ENCODE measurements around the gene NOS1AP.
A peak's percentile ranks its signal among the peaks of the same experiment; 100 is the strongest.

The NOS1AP gene

DNA sequence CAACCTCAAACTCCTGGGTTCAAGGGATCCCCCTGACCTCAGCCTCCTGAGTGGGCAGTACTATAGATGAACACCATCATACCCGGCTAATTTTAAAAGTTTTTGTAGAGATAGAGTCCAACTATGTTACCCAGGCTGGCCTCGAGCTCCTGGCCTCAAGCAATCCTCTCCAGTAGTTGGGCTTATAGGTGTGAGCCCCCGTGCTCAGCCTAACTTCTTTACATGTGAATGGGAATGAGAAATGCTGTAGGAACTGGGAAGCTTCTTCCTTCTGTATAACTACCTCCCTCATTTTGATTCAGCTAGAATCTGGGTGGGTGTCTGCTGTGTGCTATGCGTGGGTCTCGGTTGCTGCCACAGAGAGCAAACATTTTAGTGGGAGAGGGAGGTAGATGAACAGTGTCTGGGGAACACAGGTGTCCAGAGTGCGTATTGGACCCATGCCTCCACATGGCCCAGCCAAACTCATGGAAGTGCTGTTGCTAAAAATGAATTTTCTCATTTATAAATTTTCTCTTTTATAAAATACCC is 150.6 kb downstream of the NOS1AP start:
- Histone ChIP-seq H3K9me3 (ENCODE audit: control insufficient read depth, insufficient read depth, low read length) (no peaks in the 10 kb centered on the region), H3K4me1 (ENCODE audit: control insufficient read depth, insufficient read depth, low read length) (peaks cover 74% of the 10 kb centered on the region), H3K27ac (ENCODE audit: low read depth, low read length) (no peak overlapping the region), H3K9ac (ENCODE audit: low read depth, low read length) (no peak overlapping the region), H3K4me3 (ENCODE audit: low read depth, low read length) (no peak overlapping the region), H3K36me3 (ENCODE audit: control insufficient read depth, insufficient read depth, low read length) (no peaks in the 10 kb centered on the region), H3K27me3 (ENCODE audit: control insufficient read depth, insufficient read depth, low read length) (no peaks in the 10 kb centered on the region)

DNA sequence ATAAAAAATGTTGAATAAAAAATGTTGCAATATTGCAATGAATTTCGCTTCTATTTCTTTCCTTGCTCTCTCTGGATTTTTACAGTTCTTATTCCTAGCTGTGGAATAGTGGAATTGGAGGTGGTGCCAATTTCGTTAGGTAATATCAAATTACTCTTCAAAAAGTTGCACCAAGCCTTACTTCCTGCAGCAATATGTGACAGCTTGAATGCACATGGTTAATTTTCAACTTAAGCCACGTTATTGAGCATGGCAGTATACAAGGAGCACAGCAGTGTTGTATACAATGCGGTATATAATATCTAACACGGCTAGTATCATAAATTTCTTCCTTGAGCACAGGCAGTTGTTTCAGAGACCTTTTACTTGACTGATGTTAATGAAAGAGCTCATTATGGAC is 152.5 kb downstream of the NOS1AP start:
- Histone ChIP-seq H3K9me3 (ENCODE audit: control insufficient read depth, insufficient read depth, low read length) (no peaks in the 10 kb centered on the region), H3K27ac (ENCODE audit: low read depth, low read length) (no peak overlapping the region), H3K4me1 (ENCODE audit: control insufficient read depth, insufficient read depth, low read length) (peaks cover 71% of the 10 kb centered on the region), H3K27me3 (ENCODE audit: control insufficient read depth, insufficient read depth, low read length) (no peaks in the 10 kb centered on the region), H3K36me3 (ENCODE audit: control insufficient read depth, insufficient read depth, low read length) (no peaks in the 10 kb centered on the region), H3K4me3 (ENCODE audit: low read depth, low read length) (no peak overlapping the region), H3K9ac (ENCODE audit: low read depth, low read length) (no peak overlapping the region)

DNA sequence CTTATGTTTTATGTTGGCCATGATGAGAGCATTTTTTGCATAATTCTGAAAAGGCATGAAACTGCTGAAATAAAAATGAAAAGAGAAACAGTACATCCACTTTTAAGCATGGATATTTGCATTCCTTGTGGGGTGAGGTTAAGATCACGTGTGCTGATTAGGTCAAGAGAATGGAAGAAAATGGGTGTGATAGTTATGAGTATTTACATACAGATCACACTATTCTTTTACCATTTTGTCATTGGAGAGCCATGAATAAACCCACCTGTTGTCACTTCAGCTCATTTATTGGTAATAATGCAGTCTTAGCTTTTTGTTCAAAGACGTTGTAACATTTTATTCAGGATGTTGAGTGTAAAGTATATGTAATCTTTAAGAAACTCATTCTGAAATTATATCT is 153.2 kb downstream of the NOS1AP start:
- peaks cover 71% of the 10 kb centered on the region for H3K4me1 ChIP-seq (ENCODE audit: control insufficient read depth, insufficient read depth, low read length)
- no peak overlapping the region for H3K9ac ChIP-seq (ENCODE audit: low read depth, low read length)
- H3K36me3 ChIP-seq (ENCODE audit: control insufficient read depth, insufficient read depth, low read length), result no peaks in the 10 kb centered on the region
- no peaks in the 10 kb centered on the region for H3K27me3 ChIP-seq (ENCODE audit: control insufficient read depth, insufficient read depth, low read length)
- H3K9me3 ChIP-seq (ENCODE audit: control insufficient read depth, insufficient read depth, low read length), result no peaks in the 10 kb centered on the region
- H3K27ac ChIP-seq (ENCODE audit: low read depth, low read length), result no peak overlapping the region
- no peak overlapping the region for H3K4me3 ChIP-seq (ENCODE audit: low read depth, low read length)

DNA sequence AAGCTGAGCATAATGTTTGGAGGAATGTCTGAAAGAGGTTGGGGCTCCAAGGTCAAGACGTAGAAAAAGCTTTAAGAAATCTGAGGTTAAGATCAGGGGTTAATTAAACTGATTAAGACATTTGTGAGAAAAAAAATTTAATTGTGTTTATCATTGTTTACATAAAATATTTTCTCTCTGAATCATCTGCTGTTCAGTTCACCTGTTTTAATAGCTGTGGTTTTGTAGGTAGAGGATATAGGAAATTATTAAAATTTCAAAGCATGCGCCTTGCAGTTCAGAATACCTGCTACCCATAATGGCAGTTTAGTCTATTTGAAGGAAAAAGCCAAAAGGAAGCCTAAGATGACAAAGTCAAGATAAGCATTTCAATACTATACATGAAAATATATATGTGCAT is 154.0 kb downstream of the NOS1AP start:
- Histone ChIP-seq H3K4me1 (ENCODE audit: control insufficient read depth, insufficient read depth, low read length) (peaks cover 66% of the 10 kb centered on the region), H3K9ac (ENCODE audit: low read depth, low read length) (no peak overlapping the region), H3K27me3 (ENCODE audit: control insufficient read depth, insufficient read depth, low read length) (no peaks in the 10 kb centered on the region), H3K36me3 (ENCODE audit: control insufficient read depth, insufficient read depth, low read length) (no peaks in the 10 kb centered on the region), H3K9me3 (ENCODE audit: control insufficient read depth, insufficient read depth, low read length) (no peaks in the 10 kb centered on the region), H3K27ac (ENCODE audit: low read depth, low read length) (no peak overlapping the region), H3K4me3 (ENCODE audit: low read depth, low read length) (no peak overlapping the region)

DNA sequence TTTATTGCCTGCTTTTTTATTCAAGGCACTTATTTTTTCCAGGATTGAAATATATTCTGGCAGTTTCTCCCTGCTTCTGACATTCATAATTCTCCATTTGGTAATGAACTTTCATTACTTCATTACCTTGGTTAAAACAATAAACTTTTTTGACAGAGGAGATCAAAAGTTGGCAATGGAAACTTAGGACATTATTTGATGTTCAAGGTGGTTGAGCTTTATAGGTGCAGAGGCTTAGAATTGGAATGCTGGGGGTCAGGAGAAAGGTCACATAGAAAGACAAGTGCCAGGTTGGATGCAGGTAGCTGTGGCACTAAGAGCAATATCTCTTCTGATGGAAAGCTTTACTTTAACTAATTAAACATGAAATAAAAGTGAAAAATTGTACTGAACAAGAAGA is 154.8 kb downstream of the NOS1AP start:
- no peaks in the 10 kb centered on the region for H3K9me3 ChIP-seq (ENCODE audit: control insufficient read depth, insufficient read depth, low read length)
- H3K4me3 ChIP-seq (ENCODE audit: low read depth, low read length), result no peak overlapping the region
- no peaks in the 10 kb centered on the region for H3K27me3 ChIP-seq (ENCODE audit: control insufficient read depth, insufficient read depth, low read length)
- H3K9ac ChIP-seq (ENCODE audit: low read depth, low read length), result no peak overlapping the region
- H3K36me3 ChIP-seq (ENCODE audit: control insufficient read depth, insufficient read depth, low read length), result no peaks in the 10 kb centered on the region
- H3K27ac ChIP-seq (ENCODE audit: low read depth, low read length), result no peak overlapping the region
- H3K4me1 ChIP-seq (ENCODE audit: control insufficient read depth, insufficient read depth, low read length), result peaks cover 58% of the 10 kb centered on the region

DNA sequence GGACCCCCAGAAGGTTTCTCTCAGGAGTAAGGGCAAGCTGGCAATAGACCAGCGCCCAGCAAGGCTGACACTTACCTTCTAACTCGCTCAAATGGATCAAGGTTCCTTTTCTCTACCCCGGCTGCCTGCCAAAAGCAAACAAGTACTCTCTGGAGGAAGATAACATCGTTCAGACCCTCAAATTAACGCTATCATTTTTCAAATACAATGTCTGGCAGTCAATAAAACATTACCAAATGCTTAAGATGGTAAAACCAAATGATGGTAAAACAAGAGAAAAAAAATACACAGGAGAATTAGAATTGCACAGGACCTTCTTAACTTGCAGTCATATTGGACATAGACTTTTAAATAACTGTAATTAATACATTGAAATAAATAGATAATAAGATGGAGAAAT is 159.1 kb downstream of the NOS1AP start:
- Histone ChIP-seq H3K4me3 (ENCODE audit: low read depth, low read length) (no peak overlapping the region), H3K4me1 (ENCODE audit: control insufficient read depth, insufficient read depth, low read length) (peaks cover 36% of the 10 kb centered on the region), H3K27ac (ENCODE audit: low read depth, low read length) (no peak overlapping the region), H3K9ac (ENCODE audit: low read depth, low read length) (no peak overlapping the region), H3K36me3 (ENCODE audit: control insufficient read depth, insufficient read depth, low read length) (no peaks in the 10 kb centered on the region), H3K27me3 (ENCODE audit: control insufficient read depth, insufficient read depth, low read length) (no peaks in the 10 kb centered on the region), H3K9me3 (ENCODE audit: control insufficient read depth, insufficient read depth, low read length) (no peaks in the 10 kb centered on the region)

DNA sequence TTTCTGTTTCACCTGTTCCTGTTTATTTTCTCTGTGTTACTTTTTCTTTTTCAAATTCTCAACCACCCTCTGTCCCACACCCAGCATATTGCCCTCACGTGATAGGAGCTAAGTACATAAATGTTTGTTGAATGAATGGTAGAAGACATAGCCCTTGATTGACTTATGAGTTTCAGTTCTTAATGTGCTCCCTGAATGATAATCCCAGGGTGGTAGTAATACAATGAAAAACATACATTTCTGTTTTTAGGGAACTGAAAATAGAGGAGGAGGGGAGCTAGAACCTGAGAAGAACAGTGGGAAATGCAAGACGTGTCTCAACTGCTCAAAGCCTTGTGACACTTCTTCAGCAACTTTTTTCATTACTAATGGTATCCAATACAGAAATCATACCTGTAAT is 160.1 kb downstream of the NOS1AP start:
- H3K9me3 ChIP-seq (ENCODE audit: control insufficient read depth, insufficient read depth, low read length), result no peaks in the 10 kb centered on the region
- peaks cover 26% of the 10 kb centered on the region for H3K4me1 ChIP-seq (ENCODE audit: control insufficient read depth, insufficient read depth, low read length)
- H3K36me3 ChIP-seq (ENCODE audit: control insufficient read depth, insufficient read depth, low read length), result no peaks in the 10 kb centered on the region
- no peak overlapping the region for H3K9ac ChIP-seq (ENCODE audit: low read depth, low read length)
- H3K27ac ChIP-seq (ENCODE audit: low read depth, low read length), result peak overlapping the region; percentile 74
- H3K4me3 ChIP-seq (ENCODE audit: low read depth, low read length), result no peak overlapping the region
- no peaks in the 10 kb centered on the region for H3K27me3 ChIP-seq (ENCODE audit: control insufficient read depth, insufficient read depth, low read length)

DNA sequence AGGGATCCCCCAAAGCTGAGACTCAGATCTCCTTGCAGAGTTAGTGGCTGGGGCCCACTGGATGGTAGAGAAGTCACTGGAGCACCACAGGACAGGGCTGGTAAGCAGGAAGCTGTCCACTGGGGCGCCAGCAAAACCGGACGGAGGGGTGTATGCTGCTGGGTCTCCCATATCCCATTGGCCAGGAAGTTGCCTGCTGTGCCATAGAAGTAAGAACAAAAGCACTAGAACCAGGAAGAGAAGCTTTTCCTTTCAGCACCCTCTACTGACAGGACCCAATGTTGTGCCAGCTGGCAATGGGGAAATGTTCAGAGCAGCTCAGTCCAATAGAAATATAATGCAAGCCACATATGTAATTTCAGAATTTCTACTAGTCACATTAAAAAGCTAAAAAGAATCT is 160.6 kb downstream of the NOS1AP start:
- no peak overlapping the region for H3K9ac ChIP-seq (ENCODE audit: low read depth, low read length)
- no peaks in the 10 kb centered on the region for H3K27me3 ChIP-seq (ENCODE audit: control insufficient read depth, insufficient read depth, low read length)
- peak overlapping the region; percentile 74 for H3K27ac ChIP-seq (ENCODE audit: low read depth, low read length)
- H3K9me3 ChIP-seq (ENCODE audit: control insufficient read depth, insufficient read depth, low read length), result no peaks in the 10 kb centered on the region
- H3K4me1 ChIP-seq (ENCODE audit: control insufficient read depth, insufficient read depth, low read length), result peaks cover 26% of the 10 kb centered on the region
- no peak overlapping the region for H3K4me3 ChIP-seq (ENCODE audit: low read depth, low read length)
- no peaks in the 10 kb centered on the region for H3K36me3 ChIP-seq (ENCODE audit: control insufficient read depth, insufficient read depth, low read length)

DNA sequence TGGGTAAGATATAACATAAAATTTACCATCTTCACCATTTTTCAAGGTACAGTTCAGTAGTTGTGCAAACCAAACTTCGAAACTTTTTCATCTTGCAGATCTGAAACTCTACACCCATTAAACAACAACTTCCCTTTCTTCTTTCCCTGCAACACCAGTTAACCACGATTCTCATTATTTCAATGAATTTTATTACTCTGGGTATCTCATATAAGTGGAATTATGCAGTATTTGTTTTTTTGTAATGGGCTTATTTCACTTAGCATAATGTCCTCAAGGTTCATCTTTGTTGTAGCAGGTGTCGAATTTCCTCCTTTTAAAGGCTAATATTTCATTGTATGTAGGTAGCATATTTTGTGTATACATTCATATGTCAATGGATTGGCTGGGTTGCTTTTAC is 161.0 kb downstream of the NOS1AP start:
- H3K27me3 ChIP-seq (ENCODE audit: control insufficient read depth, insufficient read depth, low read length), result no peaks in the 10 kb centered on the region
- no peaks in the 10 kb centered on the region for H3K36me3 ChIP-seq (ENCODE audit: control insufficient read depth, insufficient read depth, low read length)
- no peak overlapping the region for H3K9ac ChIP-seq (ENCODE audit: low read depth, low read length)
- H3K4me3 ChIP-seq (ENCODE audit: low read depth, low read length), result no peak overlapping the region
- peaks cover 26% of the 10 kb centered on the region for H3K4me1 ChIP-seq (ENCODE audit: control insufficient read depth, insufficient read depth, low read length)
- H3K27ac ChIP-seq (ENCODE audit: low read depth, low read length), result peak overlapping the region; percentile 11
- H3K9me3 ChIP-seq (ENCODE audit: control insufficient read depth, insufficient read depth, low read length), result no peaks in the 10 kb centered on the region

DNA sequence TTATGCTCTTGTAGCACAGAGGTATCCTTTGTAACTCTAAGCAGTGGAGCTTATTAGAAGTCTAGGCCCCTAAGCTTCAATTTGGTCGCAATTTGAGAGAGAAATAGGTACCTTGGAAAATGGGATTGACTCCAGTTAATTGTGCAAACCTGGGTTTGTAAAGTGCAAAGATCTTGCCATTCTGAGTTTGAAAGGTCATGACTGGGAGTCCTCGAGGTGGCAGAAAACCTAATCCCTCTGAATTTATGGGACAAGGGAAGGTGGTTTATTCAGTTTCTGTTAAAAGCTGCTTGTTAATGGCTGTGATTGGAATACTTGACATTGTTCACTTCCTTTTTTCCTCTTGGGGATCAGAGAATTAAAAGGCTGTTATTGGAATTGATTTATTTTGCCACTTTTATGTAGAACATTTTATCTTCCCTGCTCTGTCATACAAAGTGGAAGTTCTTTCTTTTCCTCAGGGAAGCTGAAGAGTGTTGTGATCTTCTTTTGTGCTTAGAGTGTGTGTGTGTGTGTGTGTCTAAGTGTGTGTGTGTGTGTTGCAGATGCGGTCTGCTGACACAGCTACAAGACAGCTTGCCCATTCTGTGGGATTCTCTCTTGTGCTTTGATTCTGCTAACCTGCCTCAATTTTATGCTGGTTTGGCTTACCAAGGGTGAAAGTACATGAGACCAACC is 162.7 kb downstream of the NOS1AP start:
- Histone ChIP-seq H3K27me3 (ENCODE audit: control insufficient read depth, insufficient read depth, low read length) (no peaks in the 10 kb centered on the region), H3K36me3 (ENCODE audit: control insufficient read depth, insufficient read depth, low read length) (no peaks in the 10 kb centered on the region), H3K4me1 (ENCODE audit: control insufficient read depth, insufficient read depth, low read length) (peaks cover 20% of the 10 kb centered on the region), H3K27ac (ENCODE audit: low read depth, low read length) (no peak overlapping the region), H3K9me3 (ENCODE audit: control insufficient read depth, insufficient read depth, low read length) (no peaks in the 10 kb centered on the region), H3K4me3 (ENCODE audit: low read depth, low read length) (no peak overlapping the region), H3K9ac (ENCODE audit: low read depth, low read length) (no peak overlapping the region)

DNA sequence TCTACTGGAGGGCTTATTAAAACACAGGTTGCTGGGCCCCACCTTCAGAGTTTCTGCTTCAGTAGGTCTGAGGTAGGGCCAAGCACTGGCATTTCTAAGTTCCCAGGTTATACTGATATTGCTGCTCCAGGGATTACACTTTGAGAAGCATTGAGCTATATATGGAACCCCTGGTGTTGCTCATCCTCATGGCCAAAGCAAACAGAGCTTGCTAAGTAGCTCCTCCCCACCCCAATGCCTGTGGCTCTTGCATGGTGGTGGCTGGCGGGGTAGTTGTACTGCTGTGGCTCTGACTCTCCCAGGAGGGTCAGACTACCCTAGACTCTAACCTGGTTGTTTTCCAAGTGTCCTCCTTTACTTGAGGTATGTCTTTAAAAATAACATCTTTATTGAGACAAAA is 163.6 kb downstream of the NOS1AP start:
- H3K36me3 ChIP-seq (ENCODE audit: control insufficient read depth, insufficient read depth, low read length), result no peaks in the 10 kb centered on the region
- no peak overlapping the region for H3K4me3 ChIP-seq (ENCODE audit: low read depth, low read length)
- no peaks in the 10 kb centered on the region for H3K27me3 ChIP-seq (ENCODE audit: control insufficient read depth, insufficient read depth, low read length)
- H3K9ac ChIP-seq (ENCODE audit: low read depth, low read length), result no peak overlapping the region
- H3K9me3 ChIP-seq (ENCODE audit: control insufficient read depth, insufficient read depth, low read length), result no peaks in the 10 kb centered on the region
- no peak overlapping the region for H3K27ac ChIP-seq (ENCODE audit: low read depth, low read length)
- peaks cover 20% of the 10 kb centered on the region for H3K4me1 ChIP-seq (ENCODE audit: control insufficient read depth, insufficient read depth, low read length)
